D341Med (cell line): Measurements from ENCODE around the gene RPP30.

Experiments
- DNase-seq: peaks from one replicate; pipeline ENCODE4 v3.0.0; 2012; ENCODE audit warnings: low spot score

RPP30 gene

GRCh38 chr10:90944749-90945148 is 73.0 kb downstream of the RPP30 start:
- DNase-seq = no peak

GRCh38 chr10:90945491-90946070 is 73.8 kb downstream of the RPP30 start:
- no peak for DNase-seq

GRCh38 chr10:90947030-90947960 is 75.5 kb downstream of the RPP30 start:
- DNase-seq = no peak
